DND-41 (cell line): ENCODE data around the gene ILK.

Experiments
- EZH2 ChIP-seq: IDR thresholded peaks from 3 replicates; pipeline ENCODE4 v1.6.1; 2012; ENCODE audit warnings: borderline replicate concordance, low read depth, mild to moderate bottlenecking, moderate library complexity, low read length, inconsistent platforms; ENCODE audit not compliant: severe bottlenecking
- TF ChIP-seq, protein P1 (sequence below): IDR thresholded peaks from 2 replicates; pipeline ENCODE4 v1.5.1; 2012; ENCODE audit warnings: borderline replicate concordance, low read length, moderate library complexity, mild to moderate bottlenecking; ENCODE audit not compliant: poor library complexity, severe bottlenecking; ENCODE audit errors: extremely low read depth

DNA sequence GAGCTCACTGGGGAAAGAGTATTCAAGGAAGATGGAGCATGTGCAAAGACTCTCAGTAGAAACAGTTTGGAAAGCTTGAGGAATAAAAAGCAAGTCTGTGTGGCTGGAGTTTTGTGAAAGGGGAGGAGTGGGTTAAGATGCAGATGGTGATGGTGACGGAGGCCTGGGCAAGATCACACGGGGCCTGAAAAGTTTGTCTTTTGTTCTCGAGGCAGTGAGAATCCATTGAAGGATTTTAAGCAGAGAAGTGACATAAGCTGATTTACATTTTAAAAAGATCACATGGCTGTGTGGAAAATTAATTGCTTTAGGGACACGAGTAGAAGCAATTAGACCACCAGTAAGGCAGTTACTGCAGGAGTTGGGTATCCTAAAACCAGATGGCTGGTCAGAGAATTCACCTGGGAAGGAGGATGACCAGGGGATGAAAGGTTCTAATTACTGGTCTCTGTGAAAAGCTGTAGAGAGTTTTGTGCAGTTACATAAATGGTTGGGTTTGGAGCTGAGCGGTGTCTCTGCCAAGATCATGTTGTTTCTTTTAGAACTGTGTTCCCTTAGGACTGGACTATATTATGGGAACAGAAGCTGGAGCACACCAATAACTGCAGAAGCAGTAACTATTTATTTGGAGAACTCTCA is 7.2 kb upstream of the ILK start:
- TF ChIP-seq, protein P1, sequence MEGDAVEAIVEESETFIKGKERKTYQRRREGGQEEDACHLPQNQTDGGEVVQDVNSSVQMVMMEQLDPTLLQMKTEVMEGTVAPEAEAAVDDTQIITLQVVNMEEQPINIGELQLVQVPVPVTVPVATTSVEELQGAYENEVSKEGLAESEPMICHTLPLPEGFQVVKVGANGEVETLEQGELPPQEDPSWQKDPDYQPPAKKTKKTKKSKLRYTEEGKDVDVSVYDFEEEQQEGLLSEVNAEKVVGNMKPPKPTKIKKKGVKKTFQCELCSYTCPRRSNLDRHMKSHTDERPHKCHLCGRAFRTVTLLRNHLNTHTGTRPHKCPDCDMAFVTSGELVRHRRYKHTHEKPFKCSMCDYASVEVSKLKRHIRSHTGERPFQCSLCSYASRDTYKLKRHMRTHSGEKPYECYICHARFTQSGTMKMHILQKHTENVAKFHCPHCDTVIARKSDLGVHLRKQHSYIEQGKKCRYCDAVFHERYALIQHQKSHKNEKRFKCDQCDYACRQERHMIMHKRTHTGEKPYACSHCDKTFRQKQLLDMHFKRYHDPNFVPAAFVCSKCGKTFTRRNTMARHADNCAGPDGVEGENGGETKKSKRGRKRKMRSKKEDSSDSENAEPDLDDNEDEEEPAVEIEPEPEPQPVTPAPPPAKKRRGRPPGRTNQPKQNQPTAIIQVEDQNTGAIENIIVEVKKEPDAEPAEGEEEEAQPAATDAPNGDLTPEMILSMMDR: no peak
- no peak for TF ChIP-seq EZH2
